NCI-H2196 treated with DMSO at 0.1 percent for 48 hours (cell line): Measurements from ENCODE around the gene PRXL2A.

Source experiments
- DNase-seq: peaks from one replicate; lab custom pipeline; 2025; ENCODE audit not compliant: unreplicated experiment; lab: John Stamatoyannopoulos, UW

The PRXL2A gene

DNA sequence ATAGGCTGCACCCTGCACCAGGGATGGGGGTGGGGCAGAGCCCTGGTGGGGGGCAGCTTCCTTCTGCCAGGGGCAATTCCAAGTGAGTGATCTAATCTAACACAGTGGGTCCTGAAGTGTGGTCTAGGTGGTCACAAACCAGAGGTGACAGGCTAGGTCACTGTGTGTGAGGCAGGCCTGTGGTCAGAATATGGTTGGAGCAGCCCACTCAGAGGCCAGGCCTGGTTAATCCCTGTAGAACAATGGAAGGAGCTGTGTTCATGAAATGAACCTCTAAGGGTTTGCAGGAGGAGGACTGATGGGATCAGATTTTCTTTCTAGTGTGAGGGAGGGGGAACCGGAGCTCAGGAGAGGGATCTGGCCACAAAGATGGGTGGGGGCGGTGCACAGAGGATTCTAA is 35.8 kb downstream of the PRXL2A start:
- no peak for DNase-seq

GRCh38 chr10:80444646-80445319 is 36.4 kb downstream of the PRXL2A start:
- no peak for DNase-seq

- DNase-seq: no peak
These were observed 39.3 kb downstream of the PRXL2A start for GRCh38 chr10:80447436-80448190.

GRCh38 chr10:80448209-80448942 is 40.0 kb downstream of the PRXL2A start:
- no peak for DNase-seq

- no peak for DNase-seq
These were observed 41.2 kb downstream of the PRXL2A start for GRCh38 chr10:80449520-80449919.

GRCh38 chr10:80451132-80451531 is 42.8 kb downstream of the PRXL2A start:
- no peak for DNase-seq

DNA sequence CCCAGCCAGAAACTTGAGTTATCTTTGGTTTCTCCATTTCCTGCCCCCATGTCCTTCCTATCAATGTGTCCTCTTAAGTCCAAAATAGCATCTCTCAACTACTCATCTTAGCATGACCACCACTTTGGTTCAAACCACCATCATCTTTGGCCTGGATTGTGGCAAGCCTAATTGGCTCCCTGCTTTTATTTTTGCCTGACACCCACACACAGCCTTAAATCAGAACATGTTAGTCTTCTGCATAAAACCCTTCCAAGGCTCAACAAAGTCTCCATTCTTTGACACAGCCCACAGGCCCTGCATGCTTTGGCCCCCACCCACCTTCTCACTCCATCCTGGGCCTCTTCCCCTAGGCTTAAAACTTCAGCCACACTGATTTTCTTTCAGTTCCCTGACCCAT is 43.7 kb downstream of the PRXL2A start:
- no peak for DNase-seq

DNA sequence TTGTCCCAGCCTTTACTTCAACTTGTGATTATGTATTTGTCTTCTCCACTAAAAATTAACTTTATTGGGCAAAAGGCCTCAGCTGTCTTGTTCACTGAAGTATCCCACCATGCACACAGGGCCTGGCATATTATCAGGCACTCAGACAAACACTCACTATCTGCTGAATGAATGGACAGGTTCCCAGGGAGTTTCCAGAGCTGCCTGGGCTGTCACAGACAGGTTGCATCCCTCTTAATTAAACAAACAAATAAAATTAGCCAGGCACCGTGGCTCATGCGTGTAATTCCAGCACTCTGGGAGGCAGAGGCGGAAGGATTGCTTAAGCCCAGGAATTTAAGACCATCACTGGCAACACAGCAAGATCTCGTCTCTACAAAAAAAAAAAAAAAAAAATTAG is 44.3 kb downstream of the PRXL2A start:
- DNase-seq: no peak

- no peak for DNase-seq
These were observed 44.9 kb downstream of the PRXL2A start for GRCh38 chr10:80453056-80453841.

GRCh38 chr10:80453842-80454512 is 45.6 kb downstream of the PRXL2A start, which contains the start of gene TSPAN14:
TSPAN14 (plus strand) TSS chr10:80454310; CDS start chr10:80489234, 34,924 bp downstream.
- DNase-seq: no peak

DNA sequence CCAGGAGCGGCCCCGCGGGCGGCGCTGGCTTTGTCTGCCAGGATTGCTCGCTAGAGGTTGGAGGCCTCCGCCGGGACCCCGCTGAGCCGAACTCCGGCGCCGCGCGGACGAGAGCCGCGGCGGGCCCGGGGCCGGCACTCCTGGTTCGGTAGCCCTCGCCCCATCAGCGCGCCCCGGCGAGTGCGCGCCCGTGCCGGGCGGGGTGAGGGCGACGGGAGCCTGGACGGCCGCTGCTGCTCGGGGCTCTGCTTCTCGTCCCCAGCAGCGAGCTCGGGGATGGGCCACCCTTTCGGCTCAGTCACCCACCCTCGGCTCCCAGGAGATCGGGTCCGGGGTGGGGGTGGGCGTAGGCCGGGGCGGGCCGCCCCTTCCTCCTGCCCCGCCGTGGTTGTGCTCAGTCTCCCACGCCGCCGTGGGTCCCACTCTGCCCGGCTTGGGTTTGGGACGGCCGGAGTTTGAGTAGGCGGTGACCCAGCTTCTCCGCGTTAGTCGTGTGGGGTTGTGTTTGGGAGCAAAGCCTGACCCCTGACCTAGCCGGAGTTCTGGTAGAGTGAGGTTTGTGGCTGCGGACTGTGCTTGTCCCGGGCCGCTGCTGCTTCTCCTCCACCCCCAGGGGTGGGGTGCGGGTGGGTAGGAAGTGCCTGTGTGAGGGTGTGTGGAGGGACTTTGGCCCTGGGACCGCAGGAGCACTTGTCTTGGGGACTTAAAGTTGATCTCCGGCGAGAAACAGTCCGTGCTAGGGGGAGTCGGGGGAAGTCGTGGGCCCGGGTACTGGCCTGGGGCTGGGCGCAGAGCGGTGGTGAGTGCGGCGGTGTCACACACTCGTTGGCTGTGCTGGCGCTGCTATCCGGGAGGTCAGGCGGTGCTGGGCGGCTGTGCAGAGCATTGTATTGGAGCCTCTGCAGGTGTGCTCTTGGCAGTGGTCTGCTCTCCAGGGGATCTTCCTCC is 46.4 kb downstream of the PRXL2A start:
- DNase-seq: no peak

DNA sequence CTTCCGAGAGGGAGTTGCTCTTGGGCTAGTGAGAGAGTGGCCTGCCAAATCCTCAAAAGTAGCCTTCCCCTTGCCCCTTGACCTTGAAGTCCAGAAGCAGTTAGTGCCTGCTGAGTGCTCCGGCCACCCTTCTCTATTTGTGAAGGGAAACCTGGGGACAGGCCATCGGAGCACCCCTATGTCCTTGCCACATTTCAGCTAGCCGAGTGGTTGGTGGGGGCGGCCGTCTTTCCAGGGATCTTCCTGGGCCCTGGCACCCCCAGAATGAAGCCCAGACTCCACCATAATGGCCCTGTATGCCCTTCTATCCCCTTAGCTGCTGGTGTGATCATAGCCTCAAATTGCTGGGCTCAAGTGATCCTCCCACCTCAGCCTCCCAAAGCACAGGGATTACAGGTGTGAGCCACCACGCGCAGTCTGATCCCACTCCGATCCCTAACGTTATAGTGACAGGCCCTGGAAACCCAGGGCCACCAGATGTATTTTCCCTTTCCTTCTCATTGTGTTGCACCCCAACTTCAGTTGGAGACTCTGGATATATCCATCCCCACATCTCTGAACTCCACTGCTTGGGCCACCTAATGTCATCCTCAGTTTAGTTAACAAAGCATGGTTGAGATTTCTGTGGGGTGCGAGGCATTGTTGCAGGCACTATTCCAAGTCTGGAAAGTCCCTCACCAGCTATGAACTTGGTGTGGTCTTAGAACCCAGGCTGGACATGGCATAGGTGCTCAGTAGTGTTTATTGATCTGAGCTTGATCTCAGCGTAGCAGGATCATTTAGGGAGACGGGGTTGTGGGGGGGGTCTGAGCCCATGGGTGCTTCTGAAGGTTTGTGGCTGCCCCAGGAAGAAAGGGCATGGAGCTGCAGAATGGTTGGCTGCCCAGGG is 47.4 kb downstream of the PRXL2A start:
- DNase-seq: no peak

GRCh38 chr10:80457554-80458262 is 49.4 kb downstream of the PRXL2A start:
- no peak for DNase-seq

DNA sequence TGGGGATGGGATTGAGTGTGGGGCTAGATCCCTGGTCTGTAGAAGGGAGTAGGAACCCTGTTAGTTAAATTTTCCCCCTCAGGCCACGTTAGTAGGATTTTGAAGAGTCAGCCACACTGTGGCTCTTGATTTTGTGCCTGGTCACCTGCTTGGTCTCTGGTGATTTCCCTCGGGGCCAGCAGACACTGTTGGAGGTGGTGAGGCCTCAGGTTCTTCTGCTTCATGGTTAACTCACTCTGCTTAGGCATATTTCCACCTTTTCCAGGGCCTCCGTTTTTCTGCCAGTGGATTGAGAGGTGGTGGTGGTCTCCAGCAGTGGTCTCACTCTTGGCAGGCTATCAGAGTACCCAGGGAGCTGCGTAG is 49.9 kb downstream of the PRXL2A start:
- no peak for DNase-seq

DNA sequence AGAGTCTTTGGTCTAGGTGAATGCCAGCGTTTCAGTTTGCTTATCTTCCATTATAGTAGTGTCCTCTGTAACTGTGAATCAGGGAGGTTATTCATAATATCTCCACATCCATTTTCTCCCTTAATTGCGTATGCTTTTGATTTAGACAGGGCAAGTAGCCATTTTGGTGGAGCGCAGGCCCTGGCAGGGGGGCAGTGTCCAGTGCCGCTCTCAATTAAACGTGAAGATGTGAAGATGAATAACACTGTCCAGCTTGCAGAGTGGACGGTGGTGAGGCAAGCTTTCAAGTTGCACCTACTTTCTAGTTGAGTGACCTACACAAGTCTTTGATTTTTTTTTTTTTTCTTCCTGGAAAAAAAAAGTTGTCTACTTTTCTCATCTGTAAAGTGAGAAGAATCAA is 50.3 kb downstream of the PRXL2A start:
- no peak for DNase-seq

DNA sequence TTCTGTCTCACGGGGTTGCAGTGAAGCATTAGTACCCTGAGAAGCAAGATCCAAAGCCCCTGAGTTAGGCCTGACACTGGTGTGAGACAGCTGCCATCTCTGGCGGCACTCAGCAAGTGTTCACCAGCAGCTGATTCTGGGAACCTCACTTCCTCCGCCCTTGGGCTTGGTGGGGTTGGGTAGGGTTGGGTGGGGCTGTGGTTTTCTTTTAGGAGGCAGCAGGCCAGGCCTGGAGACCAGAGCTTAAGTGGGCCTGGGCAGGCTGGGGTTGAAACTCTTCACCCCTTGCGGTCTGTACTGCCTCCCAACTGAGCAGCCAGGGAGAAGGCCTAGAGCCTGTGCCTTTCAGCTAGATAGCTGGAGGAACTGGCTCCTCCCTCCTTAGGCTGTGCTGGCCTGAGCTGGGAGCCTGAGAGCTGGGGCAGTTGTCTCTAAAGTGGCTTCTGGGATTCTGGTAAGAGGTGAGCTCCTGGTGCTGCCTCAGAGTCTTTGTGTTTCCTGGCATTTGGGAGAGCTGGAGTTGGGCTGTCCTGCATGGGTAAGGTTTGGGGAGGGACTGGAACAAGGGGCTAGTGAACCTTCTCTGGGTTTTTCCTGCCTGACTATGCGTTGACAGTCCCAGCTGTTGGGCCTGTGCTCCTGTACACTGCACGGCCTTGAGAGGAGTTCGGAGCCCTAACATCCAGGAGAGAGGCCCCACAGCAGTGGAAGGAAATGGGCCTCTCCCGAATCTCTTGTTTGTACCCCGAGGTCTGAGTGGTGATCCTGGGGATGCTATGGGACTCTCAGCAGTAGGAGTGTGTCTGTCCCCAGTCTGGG is 50.9 kb downstream of the PRXL2A start:
- no peak for DNase-seq
